ENCODE results near the gene USP31.

The USP31 gene

GRCh38 chr16:23058576-23058975 lies 90.7 kb downstream of the USP31 start:
- TF ChIP-seq JUND (IDR thresholded peaks at IDR 0.05; ENCODE audit: low read depth) = no peak
- DNase-seq (ENCODE audit: low read depth in 1 of 2, low spot score in 1 of 2) = no peak
- in situ Hi-C loops (cut with HindIII; ENCODE audit: low pct_unique_long_range_greater_than_20kb, low sequenced_read_pairs) = no loop called here

DNA sequence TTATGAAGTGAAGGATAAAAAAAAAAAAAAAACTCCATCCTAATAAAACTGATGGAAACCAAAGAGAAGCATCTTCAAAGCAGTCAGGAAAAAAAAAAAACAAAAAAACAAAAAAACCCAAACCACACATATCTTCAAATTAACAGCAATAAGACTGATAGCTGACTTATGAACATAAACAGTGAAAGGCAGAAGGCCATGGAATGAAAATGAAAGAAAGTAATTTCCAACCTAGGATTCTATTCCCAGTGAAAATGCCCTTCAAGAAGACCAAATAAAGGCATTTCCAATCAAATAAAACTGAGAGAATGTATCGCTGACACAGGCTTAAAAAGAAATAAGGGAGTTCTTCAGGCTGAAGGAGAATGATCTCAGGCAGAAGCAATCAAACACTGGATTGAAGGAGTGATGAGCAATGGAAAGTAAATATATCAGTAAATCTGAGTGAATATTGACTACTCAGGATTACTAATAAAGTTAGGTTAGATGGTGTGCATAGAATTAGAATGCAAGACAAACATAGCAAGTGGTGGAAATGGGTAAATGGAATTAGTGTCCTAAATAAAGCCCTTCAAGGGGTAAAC lies 92.1 kb downstream of the USP31 start:
- DNase-seq (ENCODE audit: low read depth in 1 of 2, low spot score in 1 of 2) = no peak
- TF ChIP-seq JUND (IDR thresholded peaks at IDR 0.05; ENCODE audit: low read depth) = no peak
- in situ Hi-C loops (cut with HindIII; ENCODE audit: low pct_unique_long_range_greater_than_20kb, low sequenced_read_pairs) = no loop called here

DNA sequence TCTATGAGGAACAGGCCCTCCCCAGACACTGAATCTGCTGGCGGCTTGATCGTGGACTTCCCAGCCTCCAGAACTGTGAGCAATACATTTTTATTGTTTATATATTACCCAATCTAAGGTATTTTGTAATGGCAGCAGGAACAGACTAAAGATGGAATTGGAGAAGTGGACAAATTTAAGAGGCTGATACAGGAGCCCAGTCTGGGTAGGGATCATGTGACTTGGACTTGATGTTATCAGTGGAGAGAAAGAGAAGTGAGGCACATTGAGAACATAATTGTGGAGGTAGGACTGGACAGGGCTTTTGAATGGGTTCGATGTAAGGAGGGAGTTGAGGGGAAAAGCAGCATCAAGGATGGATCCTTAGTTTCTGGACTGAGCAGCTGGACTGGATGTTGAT lies 93.8 kb downstream of the USP31 start:
- no peak for DNase-seq (ENCODE audit: low read depth in 1 of 2, low spot score in 1 of 2)
- in situ Hi-C loops (cut with HindIII; ENCODE audit: low pct_unique_long_range_greater_than_20kb, low sequenced_read_pairs) = no loop called here
- TF ChIP-seq JUND (IDR thresholded peaks at IDR 0.05; ENCODE audit: low read depth) = no peak

DNA sequence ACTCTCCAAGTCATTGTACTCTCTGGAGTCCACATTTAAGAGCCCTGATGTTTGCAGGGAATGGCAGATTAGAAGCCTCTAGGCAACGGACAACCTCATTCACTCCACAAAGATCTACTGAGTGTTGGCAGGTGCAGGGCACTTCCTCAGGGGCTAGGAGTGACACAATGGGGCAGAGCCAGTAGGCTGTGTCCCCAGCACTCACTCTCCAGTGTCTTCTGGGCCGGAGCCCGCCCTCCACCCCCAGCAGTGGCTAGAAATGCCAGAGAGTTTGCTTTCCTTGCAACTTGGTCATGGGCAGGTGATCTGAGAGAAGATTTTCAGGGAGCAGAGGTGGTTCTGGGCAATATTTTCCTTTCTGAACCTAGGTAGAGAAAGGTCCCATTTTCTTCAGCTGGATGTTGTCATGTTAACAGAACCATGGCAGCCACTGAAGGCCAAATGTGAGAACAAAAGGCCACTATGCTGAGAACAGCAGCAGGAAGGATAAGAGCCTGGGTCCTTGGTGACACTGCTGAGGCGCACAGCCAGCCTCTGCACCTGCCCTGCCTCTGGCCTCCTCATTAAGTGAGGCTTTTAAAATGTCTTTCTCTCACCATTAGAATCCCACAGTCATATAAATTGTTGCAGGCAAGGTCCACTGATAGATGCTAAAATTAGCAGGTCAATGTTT lies 96.2 kb downstream of the USP31 start:
- no peak for DNase-seq (ENCODE audit: low read depth in 1 of 2, low spot score in 1 of 2)
- no peak for TF ChIP-seq JUND (IDR thresholded peaks at IDR 0.05; ENCODE audit: low read depth)
- in situ Hi-C loops (cut with HindIII; ENCODE audit: low pct_unique_long_range_greater_than_20kb, low sequenced_read_pairs) = no loop called here

DNA sequence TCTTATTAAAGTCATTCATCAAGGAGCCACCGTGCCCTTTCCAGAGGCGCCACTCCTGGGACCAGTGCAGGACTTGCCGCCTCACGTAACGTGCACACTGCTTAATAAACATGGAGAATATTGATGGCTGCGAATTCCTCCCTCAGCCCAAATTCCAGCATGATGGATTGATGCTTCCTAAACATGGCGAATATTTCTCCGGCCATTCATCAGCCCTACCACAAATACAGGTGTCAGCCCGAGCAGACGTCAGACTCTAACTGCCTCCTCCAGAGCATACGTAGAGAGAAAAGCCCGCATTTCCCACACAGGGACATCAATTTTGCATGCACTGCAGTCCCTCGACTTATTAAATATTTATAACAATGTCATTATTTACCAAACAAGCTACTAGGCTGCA lies 97.0 kb downstream of the USP31 start:
- in situ Hi-C loops (cut with HindIII; ENCODE audit: low pct_unique_long_range_greater_than_20kb, low sequenced_read_pairs) = no loop called here
- no peak for TF ChIP-seq JUND (IDR thresholded peaks at IDR 0.05; ENCODE audit: low read depth)
- no peak for DNase-seq (ENCODE audit: low read depth in 1 of 2, low spot score in 1 of 2)

DNA sequence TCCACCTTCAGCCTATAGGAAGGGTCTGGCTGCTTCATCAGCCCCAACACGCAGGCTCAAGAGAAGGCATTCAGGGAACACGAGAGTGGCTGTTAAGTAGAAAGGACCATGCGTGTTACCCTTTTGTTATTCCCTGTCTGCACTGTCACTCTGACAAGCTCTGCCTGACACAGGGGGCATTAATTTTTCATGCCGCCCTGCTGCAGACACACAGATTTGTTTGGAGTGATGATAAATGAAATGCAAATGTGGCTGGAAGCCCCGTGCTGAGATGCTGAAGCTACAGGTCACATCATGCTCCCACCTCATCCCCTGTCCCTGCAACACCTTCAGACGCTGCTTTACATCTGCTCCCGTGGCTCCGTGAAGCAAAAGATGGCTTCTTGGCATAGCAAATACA lies 97.7 kb downstream of the USP31 start:
- in situ Hi-C loops (cut with HindIII; ENCODE audit: low pct_unique_long_range_greater_than_20kb, low sequenced_read_pairs) = no loop called here
- TF ChIP-seq JUND (IDR thresholded peaks at IDR 0.05; ENCODE audit: low read depth) = no peak
- DNase-seq (ENCODE audit: low read depth in 1 of 2, low spot score in 1 of 2) = no peak

GRCh38 chr16:23048164-23048563 lies 101.1 kb downstream of the USP31 start:
- in situ Hi-C loops (cut with HindIII; ENCODE audit: low pct_unique_long_range_greater_than_20kb, low sequenced_read_pairs) = no loop called here
- DNase-seq (ENCODE audit: low read depth in 1 of 2, low spot score in 1 of 2) = no peak
- TF ChIP-seq JUND (IDR thresholded peaks at IDR 0.05; ENCODE audit: low read depth) = no peak

GRCh38 chr16:23045025-23045424 lies 104.2 kb downstream of the USP31 start:
- no peak for TF ChIP-seq JUND (IDR thresholded peaks at IDR 0.05; ENCODE audit: low read depth)
- in situ Hi-C loops (cut with HindIII; ENCODE audit: low pct_unique_long_range_greater_than_20kb, low sequenced_read_pairs) = no loop called here
- no peak for DNase-seq (ENCODE audit: low read depth in 1 of 2, low spot score in 1 of 2)

DNA sequence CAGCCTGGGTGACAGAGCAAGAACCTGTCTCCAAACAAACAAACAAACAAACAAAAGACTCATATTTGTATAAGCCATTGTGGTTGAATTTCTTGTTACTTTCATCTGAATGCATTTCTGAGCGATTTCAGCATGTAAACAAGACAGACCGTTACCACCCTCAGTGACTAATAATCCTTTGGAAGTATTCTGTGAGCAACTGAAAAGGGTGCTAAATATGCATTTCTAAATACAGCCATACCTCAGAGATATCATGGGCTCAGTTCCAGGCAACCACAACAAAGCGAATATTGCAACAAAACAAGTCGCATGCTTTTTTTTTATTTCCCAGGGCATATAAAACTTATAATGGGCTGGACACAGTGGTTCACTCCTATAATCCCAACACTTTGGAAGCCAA lies 109.0 kb downstream of the USP31 start:
- no peak for DNase-seq (ENCODE audit: low read depth in 1 of 2, low spot score in 1 of 2)
- no peak for TF ChIP-seq JUND (IDR thresholded peaks at IDR 0.05; ENCODE audit: low read depth)
- in situ Hi-C loops (cut with HindIII; ENCODE audit: low pct_unique_long_range_greater_than_20kb, low sequenced_read_pairs) = no loop called here

GRCh38 chr16:23039118-23039517 lies 110.1 kb downstream of the USP31 start:
- in situ Hi-C loops (cut with HindIII; ENCODE audit: low pct_unique_long_range_greater_than_20kb, low sequenced_read_pairs) = no loop called here
- no peak for DNase-seq (ENCODE audit: low read depth in 1 of 2, low spot score in 1 of 2)
- TF ChIP-seq JUND (IDR thresholded peaks at IDR 0.05; ENCODE audit: low read depth) = no peak

- no peak for TF ChIP-seq JUND (IDR thresholded peaks at IDR 0.05; ENCODE audit: low read depth)
- in situ Hi-C loops (cut with HindIII; ENCODE audit: low pct_unique_long_range_greater_than_20kb, low sequenced_read_pairs) = no loop called here
- no peak for DNase-seq (ENCODE audit: low read depth in 1 of 2, low spot score in 1 of 2)
Observed at GRCh38 chr16:23035240-23035639, 114.0 kb downstream of the USP31 start.

DNA sequence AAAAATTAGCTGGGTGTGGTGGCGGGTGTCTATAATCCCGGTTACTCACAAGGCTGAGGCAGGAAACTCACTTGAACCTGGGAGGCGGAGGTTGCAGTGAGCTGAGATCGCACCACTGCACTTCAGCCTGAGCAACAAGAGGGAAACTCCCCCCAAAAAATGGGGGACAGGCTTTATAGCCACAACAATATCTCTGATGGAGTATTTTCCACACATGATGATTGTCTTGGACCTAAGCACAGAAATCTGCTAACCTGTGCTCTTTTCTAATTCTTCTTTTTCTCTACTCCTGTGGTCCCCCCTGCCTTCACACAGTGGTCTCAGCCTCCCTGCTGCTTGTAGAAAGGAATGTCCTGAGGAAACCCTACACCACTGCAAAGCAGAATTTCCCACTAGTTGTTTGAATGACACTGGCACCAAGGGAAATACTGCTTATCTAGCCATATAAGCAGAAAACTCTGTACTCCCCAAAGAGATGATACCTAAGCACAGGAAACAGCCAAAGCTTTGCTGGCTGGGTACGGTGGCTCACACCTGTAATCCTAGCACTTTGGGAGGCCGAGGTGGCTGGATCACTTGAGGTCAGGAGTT lies 117.6 kb downstream of the USP31 start:
- no peak for TF ChIP-seq JUND (IDR thresholded peaks at IDR 0.05; ENCODE audit: low read depth)
- in situ Hi-C loops (cut with HindIII; ENCODE audit: low pct_unique_long_range_greater_than_20kb, low sequenced_read_pairs) = no loop called here
- DNase-seq (ENCODE audit: low read depth in 1 of 2, low spot score in 1 of 2) = no peak

DNA sequence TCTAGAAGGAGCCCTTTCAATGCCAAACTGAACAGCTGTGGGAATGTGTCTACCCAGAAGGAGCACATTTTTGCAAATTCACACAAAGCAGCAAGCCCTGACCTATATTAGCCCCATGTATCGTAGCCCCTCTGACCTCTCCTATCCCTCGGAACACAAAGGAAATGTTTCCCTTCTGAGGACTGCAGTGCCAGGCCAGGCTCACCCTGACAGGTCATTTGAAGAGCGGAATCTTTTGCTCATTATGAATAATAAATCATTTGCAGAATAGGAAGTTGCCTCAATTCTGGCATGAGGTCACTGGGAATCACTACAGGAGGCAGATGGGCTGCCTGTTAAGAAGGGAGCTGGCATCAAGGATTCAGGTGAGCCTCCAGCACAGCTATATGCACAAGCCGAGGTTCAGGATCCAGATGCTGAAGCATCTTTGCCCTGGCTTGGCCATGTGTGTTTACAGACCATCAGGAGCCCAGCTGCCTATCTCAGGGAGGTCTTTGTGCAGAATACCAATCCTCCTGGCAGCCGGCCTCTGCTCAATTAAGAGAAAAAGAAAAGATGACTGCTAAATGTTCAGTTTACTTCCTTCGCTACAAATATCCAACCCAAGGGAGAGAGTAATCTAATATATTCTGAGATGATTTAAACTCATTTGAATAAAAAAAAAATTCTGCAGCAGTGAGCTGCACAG lies 119.4 kb downstream of the USP31 start:
- in situ Hi-C loops (cut with HindIII; ENCODE audit: low pct_unique_long_range_greater_than_20kb, low sequenced_read_pairs) = no loop called here
- DNase-seq (ENCODE audit: low read depth in 1 of 2, low spot score in 1 of 2) = no peak
- no peak for TF ChIP-seq JUND (IDR thresholded peaks at IDR 0.05; ENCODE audit: low read depth)

Data from T47D (cell line).